Upper lobe of right lung (tissue), 1 donor: ENCODE results near the gene MGRN1. TPM values are rescaled to one million over a fixed set of nuclear protein-coding genes. Genes with fewer than 3 reads are reported as not detected.
A peak's percentile ranks its signal among the peaks of the same experiment; 100 is the strongest.

ENCODE experiments used
- ATAC-seq: fragments of 200-7000 bp; cut with Tn5 transposase; one replicate; pipeline ENCODE4 v1.9.1; 2020; ENCODE audit warnings: mild to moderate bottlenecking, moderate library complexity
- DNase-seq: peaks from one replicate; pipeline ENCODE4 v3.0.0-alpha.2; 2020
- H3K27ac ChIP-seq: fragments of 200-600 bp; one replicate; pipeline ENCODE4 v1.8.0; 2022
- H3K27me3 ChIP-seq: fragments of 200-600 bp; one replicate; pipeline ENCODE4 v1.8.0; 2022; ENCODE audit warnings: mild to moderate bottlenecking
- H3K36me3 ChIP-seq: fragments of 200-600 bp; one replicate; pipeline ENCODE4 v1.8.0; 2022
- H3K4me1 ChIP-seq: fragments of 200-600 bp; one replicate; pipeline ENCODE4 v1.8.0; 2022
- H3K4me3 ChIP-seq: fragments of 200-600 bp; one replicate; pipeline ENCODE4 v1.8.0; 2022; ENCODE audit warnings: mild to moderate bottlenecking
- H3K9me3 ChIP-seq: fragments of 200-600 bp; one replicate; pipeline ENCODE4 v1.8.0; 2022
- intact Hi-C: fragments of 100-400 bp; cut with DNase I; formaldehyde crosslinking; loops from one replicate; pipeline ENCODE4 v1.11.0; 2022
- total RNA-seq: library from RNA; stranded (reverse); fragmentation: NEBNext Ultra II Directional; extraction: Animal tissue kit (Norgen Biotek cat#: 25700); gene quantifications from one replicate; pipeline ENCODE4 v1.2.1, GENCODE V29; 2021
- TF ChIP-seq, protein P1 (sequence below): fragments of 200-600 bp; IDR thresholded peaks from one replicate; pipeline ENCODE4 v1.8.0; 2022; ENCODE audit warnings: antibody characterized with exemption
- donor health status: DM: no; HTN: yes; CAD: no; lungs with severe emphysema.

MGRN1 gene
- total RNA-seq, 1 donor from 2014 or later = 81.3 TPM

DNA sequence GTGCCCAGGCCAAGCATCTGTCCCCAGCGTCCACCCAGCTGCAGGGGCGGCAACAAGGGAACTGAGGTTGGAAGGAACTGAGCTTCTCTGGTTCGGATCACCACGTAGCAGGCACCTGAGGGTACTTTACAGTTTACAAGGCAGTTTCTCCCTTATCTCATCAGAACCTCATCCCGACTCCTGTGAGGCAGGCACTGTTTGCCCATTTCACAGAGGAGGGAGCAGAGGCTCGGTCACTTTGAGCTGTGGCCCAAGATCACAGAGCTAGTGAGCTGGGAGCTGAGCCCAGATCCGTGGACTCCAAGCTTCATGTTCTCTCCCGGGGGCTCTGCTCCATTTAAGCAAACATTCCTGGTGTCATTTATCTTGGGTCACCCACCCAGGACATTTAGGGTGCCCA is 25.1 kb upstream of the MGRN1 start:
- H3K4me1 ChIP-seq = peaks cover 7% of the 10 kb centered on the region
- H3K36me3 ChIP-seq = no peaks in the 10 kb centered on the region
- ATAC-seq (no peak), DNase-seq (no peak)
- no peaks in the 10 kb centered on the region for H3K9me3 ChIP-seq
- TF ChIP-seq, protein P1, sequence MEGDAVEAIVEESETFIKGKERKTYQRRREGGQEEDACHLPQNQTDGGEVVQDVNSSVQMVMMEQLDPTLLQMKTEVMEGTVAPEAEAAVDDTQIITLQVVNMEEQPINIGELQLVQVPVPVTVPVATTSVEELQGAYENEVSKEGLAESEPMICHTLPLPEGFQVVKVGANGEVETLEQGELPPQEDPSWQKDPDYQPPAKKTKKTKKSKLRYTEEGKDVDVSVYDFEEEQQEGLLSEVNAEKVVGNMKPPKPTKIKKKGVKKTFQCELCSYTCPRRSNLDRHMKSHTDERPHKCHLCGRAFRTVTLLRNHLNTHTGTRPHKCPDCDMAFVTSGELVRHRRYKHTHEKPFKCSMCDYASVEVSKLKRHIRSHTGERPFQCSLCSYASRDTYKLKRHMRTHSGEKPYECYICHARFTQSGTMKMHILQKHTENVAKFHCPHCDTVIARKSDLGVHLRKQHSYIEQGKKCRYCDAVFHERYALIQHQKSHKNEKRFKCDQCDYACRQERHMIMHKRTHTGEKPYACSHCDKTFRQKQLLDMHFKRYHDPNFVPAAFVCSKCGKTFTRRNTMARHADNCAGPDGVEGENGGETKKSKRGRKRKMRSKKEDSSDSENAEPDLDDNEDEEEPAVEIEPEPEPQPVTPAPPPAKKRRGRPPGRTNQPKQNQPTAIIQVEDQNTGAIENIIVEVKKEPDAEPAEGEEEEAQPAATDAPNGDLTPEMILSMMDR = no peak
- H3K4me3 ChIP-seq = no peak overlapping the region
- no peak overlapping the region for H3K27ac ChIP-seq
- H3K27me3 ChIP-seq = no peaks in the 10 kb centered on the region
- intact Hi-C loops = no loop called here

DNA sequence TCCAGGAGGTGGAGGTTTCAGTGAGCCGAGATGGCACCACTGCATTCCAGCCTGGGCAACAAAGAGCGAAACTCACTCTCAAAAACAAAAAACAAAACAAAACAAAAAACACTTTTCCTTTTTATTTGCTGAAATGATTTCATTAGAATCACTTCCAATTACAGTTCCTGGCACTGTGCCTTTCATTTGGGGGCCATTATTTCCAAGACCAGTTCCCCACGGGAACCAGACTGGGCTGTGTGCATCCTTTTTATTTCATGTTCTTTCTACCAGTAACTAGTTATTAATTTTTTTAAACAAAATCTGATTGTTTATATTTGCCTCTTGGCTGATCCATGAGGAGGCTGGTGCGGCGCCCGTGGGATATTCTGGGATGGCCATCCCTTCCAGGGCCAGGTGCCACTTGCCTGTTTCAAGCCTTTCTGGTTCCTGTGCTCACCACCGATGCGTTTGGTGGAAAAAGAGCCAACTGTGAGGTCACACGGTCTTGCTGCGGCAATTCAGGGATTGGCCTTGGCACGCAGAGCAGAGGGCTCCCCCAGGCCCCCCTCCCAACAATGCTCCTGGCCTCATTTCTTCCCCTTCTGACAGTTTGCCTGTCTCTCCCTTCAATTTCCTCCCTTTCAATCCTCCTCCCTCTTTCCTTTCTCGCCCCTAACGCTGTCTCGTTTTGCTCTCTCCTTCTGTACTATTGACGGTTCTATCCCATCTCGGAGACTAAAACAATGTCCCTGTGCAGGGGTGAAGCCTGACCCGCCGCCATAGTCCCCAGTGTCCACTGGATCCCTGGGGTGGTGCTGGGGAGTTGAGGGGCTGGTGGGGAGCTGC is 23.4 kb upstream of the MGRN1 start:
- H3K27me3 ChIP-seq = no peaks in the 10 kb centered on the region
- no peak overlapping the region for H3K27ac ChIP-seq
- intact Hi-C loops = no loop called here
- peaks cover 7% of the 10 kb centered on the region for H3K4me1 ChIP-seq
- ATAC-seq (no peak), DNase-seq (no peak)
- H3K36me3 ChIP-seq = no peaks in the 10 kb centered on the region
- TF ChIP-seq, protein P1 = no peak
- no peaks in the 10 kb centered on the region for H3K9me3 ChIP-seq
- H3K4me3 ChIP-seq = no peak overlapping the region

DNA sequence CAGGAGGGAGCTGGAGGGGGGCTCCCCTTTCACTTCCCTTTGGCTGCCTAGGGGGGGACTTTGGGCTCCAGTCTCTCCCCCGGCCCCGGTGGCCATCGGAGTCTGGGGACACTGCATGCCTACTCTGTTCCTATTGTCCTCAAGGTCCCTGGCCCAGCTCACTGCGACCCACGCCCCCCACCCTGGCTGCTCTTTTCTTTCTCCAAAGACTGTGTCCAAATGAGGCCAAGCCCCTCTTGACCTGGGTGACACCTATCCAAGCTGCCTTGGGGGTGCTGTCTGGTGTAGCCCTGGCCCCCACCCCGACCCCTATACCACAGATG is 22.8 kb upstream of the MGRN1 start:
- Histone ChIP-seq H3K4me3 (no peak overlapping the region), H3K9me3 (no peaks in the 10 kb centered on the region), H3K36me3 (no peaks in the 10 kb centered on the region), H3K4me1 (peaks cover 7% of the 10 kb centered on the region), H3K27me3 (no peaks in the 10 kb centered on the region), H3K27ac (no peak overlapping the region)
- ATAC-seq (no peak), DNase-seq (no peak)
- TF ChIP-seq, protein P1 = no peak
- intact Hi-C loops = no loop called here

DNA sequence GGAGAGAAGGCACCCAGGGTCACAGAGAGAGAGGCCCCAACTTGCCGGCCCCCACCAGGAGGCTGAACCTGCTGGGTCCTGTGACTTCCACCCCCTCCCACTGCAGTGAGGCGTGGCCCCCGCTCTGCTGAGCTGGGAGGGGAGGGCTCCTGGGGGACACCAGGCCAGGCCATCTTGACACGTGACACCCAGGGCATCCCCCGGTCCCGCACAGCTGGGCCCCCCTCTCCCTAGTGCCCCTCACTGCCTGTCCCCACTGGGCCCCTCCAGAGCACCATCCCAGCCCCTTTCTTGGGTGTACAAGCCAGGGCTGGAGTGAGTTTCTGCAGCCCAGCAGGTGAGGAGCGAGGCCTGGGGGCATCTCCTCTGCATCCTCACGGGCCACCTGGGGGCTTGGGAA is 22.3 kb upstream of the MGRN1 start:
- ATAC-seq (no peak), DNase-seq (no peak)
- Histone ChIP-seq H3K4me1 (peaks cover 7% of the 10 kb centered on the region), H3K36me3 (no peaks in the 10 kb centered on the region), H3K4me3 (no peak overlapping the region), H3K27me3 (no peaks in the 10 kb centered on the region), H3K27ac (no peak overlapping the region), H3K9me3 (no peaks in the 10 kb centered on the region)
- TF ChIP-seq, protein P1 = no peak
- intact Hi-C loops = no loop called here

DNA sequence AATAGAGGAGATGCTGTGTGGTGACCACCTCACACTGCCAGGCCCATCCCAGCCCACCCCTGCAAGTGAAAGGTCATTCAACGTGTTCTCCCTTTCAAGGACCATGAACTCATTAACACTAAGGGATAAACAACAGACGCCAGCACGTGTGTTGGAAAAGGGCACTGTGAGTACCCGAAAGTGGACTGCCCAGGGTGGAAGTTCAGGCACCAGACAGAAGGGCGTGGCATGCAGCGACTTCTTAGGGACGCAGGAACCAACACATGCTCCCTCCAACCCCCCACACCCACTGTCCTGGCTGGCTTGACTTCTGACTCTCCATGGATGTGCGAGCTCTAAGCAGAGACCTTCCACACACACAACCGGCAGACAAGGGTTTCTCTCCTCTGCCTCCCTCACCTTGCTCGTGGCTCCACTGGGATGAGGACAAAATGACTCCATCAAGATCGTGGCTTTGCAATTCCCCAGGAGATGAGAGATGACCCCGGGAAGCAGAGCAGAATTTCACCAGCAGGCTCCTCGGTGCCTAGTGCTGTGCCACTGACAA is 20.9 kb upstream of the MGRN1 start:
- Histone ChIP-seq H3K4me1 (peaks cover 7% of the 10 kb centered on the region), H3K27me3 (no peaks in the 10 kb centered on the region), H3K4me3 (no peak overlapping the region), H3K9me3 (no peaks in the 10 kb centered on the region), H3K36me3 (peaks cover 10% of the 10 kb centered on the region), H3K27ac (no peak overlapping the region)
- no peak for DNase-seq
- intact Hi-C loops = no loop called here
- ATAC-seq = peak; percentile 27
- TF ChIP-seq, protein P1 = no peak
